Dedifferentiated amniotic fluid mesenchymal stem cell (primary cell): ENCODE measurements around the gene PEPD.

ENCODE experiments used
- DNase-seq: peaks from one replicate; pipeline ENCODE4 v3.0.0-alpha.2; 2016; ENCODE audit errors: extremely low spot score

The PEPD gene

GRCh38 chr19:33422369-33423180 lies 99.0 kb downstream of the PEPD start:
- no peak for DNase-seq

- no peak for DNase-seq
Measured at GRCh38 chr19:33421368-33421767, 100.2 kb downstream of the PEPD start.

GRCh38 chr19:33420821-33421220 lies 100.8 kb downstream of the PEPD start:
- no peak for DNase-seq

GRCh38 chr19:33419788-33420130 lies 101.8 kb downstream of the PEPD start:
- DNase-seq: no peak

- DNase-seq: no peak
Measured at GRCh38 chr19:33418871-33419787, 102.5 kb downstream of the PEPD start.

GRCh38 chr19:33418461-33418860 lies 103.1 kb downstream of the PEPD start:
- DNase-seq: no peak

- no peak for DNase-seq
Measured at GRCh38 chr19:33417751-33418150, 103.8 kb downstream of the PEPD start.

GRCh38 chr19:33416307-33417215 lies 105.0 kb downstream of the PEPD start:
- DNase-seq: no peak

GRCh38 chr19:33414667-33415605 lies 106.7 kb downstream of the PEPD start:
- DNase-seq: no peak

- DNase-seq: no peak
Measured at GRCh38 chr19:33413868-33414666, 107.5 kb downstream of the PEPD start.

GRCh38 chr19:33413426-33413725 lies 108.2 kb downstream of the PEPD start:
- DNase-seq: no peak

- no peak for DNase-seq
Measured at GRCh38 chr19:33412601-33413425, 108.8 kb downstream of the PEPD start.

- DNase-seq: no peak
Measured at GRCh38 chr19:33411621-33412180, 109.9 kb downstream of the PEPD start.

- DNase-seq: no peak
Measured at GRCh38 chr19:33410915-33411401, 110.6 kb downstream of the PEPD start.

GRCh38 chr19:33409906-33410685 lies 111.5 kb downstream of the PEPD start:
- no peak for DNase-seq

- no peak for DNase-seq
Measured at GRCh38 chr19:33408538-33409434, 112.8 kb downstream of the PEPD start.

- no peak for DNase-seq
Measured at GRCh38 chr19:33408116-33408515, 113.5 kb downstream of the PEPD start.
